Activated T-cell treated with anti-CD3 and anti-CD28 coated beads, Interleukin-2, amount 50 U/mL, for 4 hours (primary cell): Measurements from ENCODE around the gene TTC32. TPM values are rescaled to one million over a fixed set of nuclear protein-coding genes. Genes with fewer than 3 reads are reported as not detected.

Experiments used
- ATAC-seq, 2 donors: fragments of 200-7000 bp; cut with Tn5 transposase; one replicate each; pipeline ENCODE4 v1.10.0; 2021
- DNase-seq: peaks from one replicate; pipeline ENCODE4 v3.0.0-alpha.2; 2020
- H3K27me3 Mint-ChIP-seq: one replicate; pipeline ENCODE4 v1.8.0; 2021; ENCODE audit warnings: low read depth, mixed read lengths
- H3K36me3 Mint-ChIP-seq: one replicate; pipeline ENCODE4 v1.8.0; 2022; ENCODE audit warnings: mixed read lengths; ENCODE audit not compliant: insufficient read depth
- H3K4me1 Mint-ChIP-seq: one replicate; pipeline ENCODE4 v1.8.0; 2021; ENCODE audit warnings: low read depth, mixed read lengths
- H3K4me3 Mint-ChIP-seq: one replicate; pipeline ENCODE4 v1.8.0; 2021; ENCODE audit warnings: mild to moderate bottlenecking, moderate library complexity, mixed read lengths
- H3K9me3 Mint-ChIP-seq: one replicate; pipeline ENCODE4 v1.8.0; 2021; ENCODE audit warnings: mixed read lengths
- total RNA-seq, 3 donors: library from RNA; stranded (reverse); gene quantifications; one replicate each; pipeline ENCODE4 v1.2.1, GENCODE V29; 2021

Gene TTC32
- total RNA-seq, 3 donors from 2014 or later, result 9.2 to 9.3 (median 9.3) TPM

DNA sequence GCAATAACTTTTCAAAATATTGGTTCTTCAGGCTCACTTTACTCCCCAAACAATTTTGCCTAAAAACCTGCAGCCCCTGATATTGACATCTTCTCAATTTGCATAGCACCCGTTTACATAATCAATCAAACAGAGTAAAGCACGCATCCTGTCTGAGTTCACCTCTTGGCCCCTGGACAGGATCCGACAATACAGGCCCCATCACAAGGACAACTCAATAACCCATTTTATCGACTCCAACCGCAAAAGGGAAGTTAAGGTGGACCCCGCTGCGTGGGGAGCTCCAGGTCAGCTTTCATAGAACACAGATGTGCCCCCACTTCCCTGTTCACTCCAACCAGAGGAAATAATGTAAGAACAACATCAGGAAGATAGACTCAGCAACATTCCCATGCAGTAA lies 44.7 kb downstream of the TTC32 start:
- ATAC-seq, result no peak
- Mint-ChIP-seq H3K27me3 (peaks cover 3% of the 10 kb centered on the region), H3K4me3 (no peak overlapping the region), H3K9me3 (no peaks in the 10 kb centered on the region), H3K4me1 (no peaks in the 10 kb centered on the region), H3K36me3 (no peaks in the 10 kb centered on the region)
- DNase-seq, result no peak

DNA sequence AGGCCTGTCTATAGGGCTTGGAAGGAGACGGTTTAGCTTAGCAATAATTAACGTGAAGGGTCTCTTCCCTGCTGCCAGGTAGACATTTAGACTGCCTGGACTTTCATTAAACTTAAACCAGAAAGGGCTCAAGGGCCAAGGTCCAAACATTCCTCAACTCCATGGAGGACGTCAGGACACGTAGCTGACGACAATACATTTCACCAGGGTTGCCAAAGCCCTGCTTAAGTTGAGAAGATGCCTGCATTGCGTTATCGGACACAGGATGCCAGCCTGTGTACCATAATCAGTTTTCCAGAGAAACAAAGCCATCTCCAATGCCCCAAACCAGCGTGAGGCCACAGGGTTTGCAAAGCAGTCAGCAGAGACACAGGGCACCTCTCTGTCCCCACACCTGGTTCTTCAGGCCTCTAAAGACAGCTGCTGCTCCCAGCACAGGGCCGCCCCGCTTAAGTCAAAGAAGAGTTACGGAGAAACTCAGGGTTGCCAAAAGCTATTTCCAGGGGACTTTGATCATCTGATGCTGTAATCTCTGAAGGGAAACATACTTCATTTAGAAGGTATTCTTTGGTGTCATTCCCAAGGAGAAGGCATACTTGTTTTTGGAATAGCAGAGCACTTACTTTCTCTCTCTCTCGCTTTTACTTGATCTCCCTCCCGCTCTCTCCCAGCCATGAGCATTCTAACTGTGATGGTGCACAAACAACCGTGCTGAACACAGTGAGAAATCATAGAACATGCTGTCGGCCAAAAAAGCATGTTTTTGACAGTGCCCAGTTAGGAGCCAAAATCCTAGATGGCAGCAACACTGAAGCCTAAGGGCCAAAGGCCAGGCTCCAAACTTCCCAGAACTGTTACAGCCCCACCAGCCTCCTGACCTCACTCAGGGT lies 46.0 kb downstream of the TTC32 start:
- Mint-ChIP-seq H3K36me3 (no peaks in the 10 kb centered on the region), H3K4me1 (no peaks in the 10 kb centered on the region), H3K27me3 (peaks cover 3% of the 10 kb centered on the region), H3K4me3 (no peak overlapping the region), H3K9me3 (no peaks in the 10 kb centered on the region)
- DNase-seq, result no peak
- ATAC-seq, result no peak

DNA sequence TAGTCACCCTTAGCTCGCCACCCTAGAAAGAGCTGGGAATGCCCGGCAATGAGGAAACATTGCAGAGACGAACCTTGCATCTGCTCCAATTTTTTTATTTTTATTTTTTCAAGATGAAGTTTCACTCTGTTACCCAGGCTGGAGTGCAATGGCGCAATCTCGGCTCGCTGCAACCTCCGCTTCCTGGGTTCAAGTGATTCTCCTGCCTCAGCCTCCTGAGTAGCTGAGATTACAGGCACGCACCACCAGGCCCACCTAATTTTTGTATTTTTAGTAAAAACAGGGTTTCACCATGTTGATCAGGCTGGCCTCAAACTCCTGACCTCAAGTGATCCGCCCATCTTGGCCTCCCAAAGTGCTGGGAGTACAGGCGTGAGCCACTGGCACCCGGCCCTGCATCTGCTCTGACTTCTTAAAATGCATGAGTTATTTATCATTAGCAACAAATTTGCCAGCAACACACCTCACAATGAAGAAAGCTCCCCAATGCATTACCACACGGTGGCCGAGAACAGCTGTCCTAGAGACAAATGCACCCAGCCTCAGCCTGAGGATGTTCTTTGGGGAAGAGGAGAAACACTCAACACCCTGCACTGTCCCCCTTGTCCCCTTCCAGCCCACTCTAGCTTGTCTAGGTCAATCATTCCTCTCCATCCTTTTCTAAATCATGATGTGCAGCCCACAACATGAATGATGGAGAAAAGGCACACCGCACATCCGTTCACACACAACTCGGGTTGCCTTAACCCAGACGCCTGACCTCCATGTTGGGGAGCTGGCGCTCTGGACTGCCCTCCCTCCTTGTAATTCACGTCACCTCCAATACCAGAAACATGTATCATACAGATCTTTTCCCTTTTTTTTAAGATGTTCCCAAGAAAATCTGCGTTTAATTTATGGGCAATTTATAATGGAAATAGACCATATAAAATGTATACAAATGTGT lies 46.9 kb downstream of the TTC32 start:
- H3K4me1 Mint-ChIP-seq, result no peaks in the 10 kb centered on the region

DNA sequence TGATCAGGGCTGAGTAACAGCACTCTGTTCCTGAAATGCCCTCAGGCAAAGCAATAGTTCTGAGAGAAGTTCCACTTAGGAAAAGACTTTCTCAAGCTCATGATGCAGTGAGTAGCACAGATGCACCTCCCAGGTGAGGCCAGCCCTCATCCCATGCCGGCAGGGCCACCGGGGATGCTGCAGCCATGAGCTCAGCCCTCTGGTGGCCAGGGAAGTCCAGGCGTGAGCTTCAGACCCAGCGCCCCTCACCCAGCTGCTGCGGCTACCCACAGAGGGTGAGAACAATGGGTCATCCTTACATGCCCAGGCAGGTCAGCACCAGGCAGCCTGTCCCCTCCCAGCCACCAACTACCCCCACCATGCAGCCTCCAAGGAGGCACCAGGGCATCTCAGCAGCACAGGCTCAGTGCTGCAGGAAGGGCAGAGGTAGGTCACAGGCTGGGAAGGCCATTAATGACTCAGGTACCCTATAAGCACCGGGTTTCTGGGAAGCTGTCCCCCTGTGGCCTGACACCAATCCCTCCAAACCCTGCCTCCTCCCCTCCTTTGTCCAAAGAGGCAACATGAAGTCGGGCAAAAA lies 50.6 kb downstream of the TTC32 start:
- Mint-ChIP-seq H3K9me3 (peaks cover 5% of the 10 kb centered on the region), H3K4me1 (no peaks in the 10 kb centered on the region), H3K4me3 (no peak overlapping the region), H3K27me3 (peaks cover 2% of the 10 kb centered on the region), H3K36me3 (no peaks in the 10 kb centered on the region)
- DNase-seq, result no peak
- ATAC-seq, result no peak

More for the DNA sequence above, 46.9 kb downstream of the TTC32 start:
- H3K27me3 Mint-ChIP-seq, result peaks cover 3% of the 10 kb centered on the region
- DNase-seq (no peak), ATAC-seq (no peak)
- H3K36me3 Mint-ChIP-seq, result no peaks in the 10 kb centered on the region
- no peaks in the 10 kb centered on the region for H3K9me3 Mint-ChIP-seq
- no peak overlapping the region for H3K4me3 Mint-ChIP-seq

DNA sequence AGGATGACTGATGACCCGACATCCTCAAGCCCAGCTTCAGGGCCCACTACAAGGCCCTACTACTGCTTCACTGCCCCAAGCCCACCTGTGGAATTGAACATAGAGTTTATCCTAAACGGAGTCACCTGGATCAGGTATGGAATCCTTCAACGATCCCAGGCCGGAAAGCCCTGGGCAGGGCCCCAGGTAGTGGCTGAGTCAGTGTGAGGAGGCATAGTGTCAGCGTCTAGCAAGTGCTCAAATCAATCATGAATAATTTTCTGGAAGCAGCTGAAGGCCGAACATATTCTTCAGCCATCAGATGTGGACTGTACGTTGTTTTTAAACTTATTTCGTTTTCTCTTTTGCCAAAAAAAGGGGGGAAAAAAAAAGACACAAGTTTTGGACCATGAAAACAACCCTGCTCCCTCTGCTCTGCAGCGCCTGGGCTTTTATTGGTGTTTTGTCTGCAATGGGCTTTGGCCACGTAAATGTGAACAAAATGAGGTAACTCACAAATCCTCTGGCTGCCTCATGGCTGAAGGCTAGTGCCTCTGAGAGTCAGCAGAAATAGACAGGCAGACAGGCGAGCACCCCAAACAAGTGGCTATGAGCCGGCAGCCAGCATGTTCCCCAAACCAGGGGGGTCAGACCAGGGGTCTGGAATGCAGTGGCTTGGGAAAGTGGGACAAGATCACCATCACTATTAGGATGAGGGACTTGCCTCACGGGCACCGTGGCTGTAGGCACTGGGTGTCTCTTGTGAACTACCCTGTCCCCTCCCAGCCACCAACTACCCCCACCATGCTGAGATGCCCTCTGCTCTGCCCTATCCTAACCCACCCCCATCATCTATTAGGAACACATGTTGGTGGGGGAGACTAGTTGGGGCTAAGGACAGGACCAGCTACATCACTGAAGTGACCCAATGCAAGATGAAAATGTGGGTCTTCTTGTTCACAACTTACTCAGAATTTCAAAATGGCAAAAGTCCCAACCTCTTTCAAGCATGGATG lies 51.4 kb downstream of the TTC32 start:
- Mint-ChIP-seq H3K4me1 (no peaks in the 10 kb centered on the region), H3K27me3 (peaks cover 2% of the 10 kb centered on the region), H3K9me3 (peaks cover 5% of the 10 kb centered on the region), H3K36me3 (no peaks in the 10 kb centered on the region), H3K4me3 (no peak overlapping the region)
- DNase-seq (no peak), ATAC-seq (no peak)

DNA sequence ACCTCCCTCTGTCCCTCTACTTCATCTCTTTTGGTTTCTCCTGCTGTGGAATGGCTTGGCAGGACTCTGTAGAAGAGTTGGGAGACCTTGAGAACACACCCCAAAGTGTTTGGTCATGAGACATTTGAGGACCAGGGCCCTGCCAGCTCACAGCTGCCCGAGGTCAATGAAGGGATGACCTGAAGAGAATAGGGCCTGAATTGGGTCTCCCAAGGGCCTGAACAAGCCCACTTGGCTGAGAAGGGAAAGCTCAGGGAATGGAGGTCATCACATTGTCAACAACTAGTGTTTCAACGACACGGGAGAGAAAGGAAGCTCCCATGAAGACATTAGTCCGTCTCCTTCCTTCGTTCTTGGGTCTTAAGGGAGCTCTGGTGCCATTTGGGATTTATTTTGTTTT lies 52.8 kb downstream of the TTC32 start:
- no peaks in the 10 kb centered on the region for H3K4me1 Mint-ChIP-seq
- H3K36me3 Mint-ChIP-seq, result no peaks in the 10 kb centered on the region
- peaks cover 5% of the 10 kb centered on the region for H3K9me3 Mint-ChIP-seq

DNA sequence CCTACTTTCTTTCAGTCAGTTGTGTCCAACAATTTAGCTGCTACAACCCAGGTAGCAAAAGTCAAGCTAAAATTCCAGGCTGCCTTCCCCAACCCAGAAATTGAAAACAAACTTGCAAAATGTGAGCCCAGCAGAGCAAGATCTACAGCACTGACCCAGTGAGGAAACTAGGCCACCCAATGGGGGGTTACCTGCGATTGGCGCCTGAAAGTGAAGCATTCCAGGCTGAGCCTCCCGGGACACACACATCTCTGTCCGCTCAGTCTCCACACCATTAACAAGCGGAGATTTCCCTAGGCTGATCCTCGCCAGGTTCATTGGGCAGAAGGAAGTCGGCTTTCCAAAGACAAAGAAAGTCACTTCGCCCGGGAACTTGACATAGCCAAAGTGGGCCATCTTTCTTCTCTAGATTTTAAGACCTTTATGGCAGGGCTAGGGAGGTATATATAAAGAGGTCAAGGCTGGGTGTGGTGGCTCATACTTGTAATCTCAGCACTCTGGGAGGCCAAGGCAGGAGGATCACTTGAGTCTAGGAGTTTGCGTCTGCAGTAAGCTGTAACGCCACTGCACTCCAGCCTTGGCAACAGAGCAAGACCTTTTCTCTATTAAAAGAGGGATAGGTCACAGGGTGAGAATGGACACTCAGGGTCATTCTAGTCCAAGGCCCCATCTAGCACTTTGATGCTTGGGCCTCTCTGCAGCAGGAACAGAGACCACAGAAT lies 53.6 kb downstream of the TTC32 start:
- DNase-seq, result no peak
- H3K4me1 Mint-ChIP-seq, result no peaks in the 10 kb centered on the region
- peaks cover 5% of the 10 kb centered on the region for H3K9me3 Mint-ChIP-seq
- no peak overlapping the region for H3K4me3 Mint-ChIP-seq
- no peaks in the 10 kb centered on the region for H3K36me3 Mint-ChIP-seq
- no peak for ATAC-seq
- peaks cover 8% of the 10 kb centered on the region for H3K27me3 Mint-ChIP-seq

More for the DNA sequence above, 52.8 kb downstream of the TTC32 start:
- Mint-ChIP-seq H3K4me3 (no peak overlapping the region), H3K27me3 (peaks cover 4% of the 10 kb centered on the region)
- no peak for ATAC-seq
- DNase-seq, result no peak

DNA sequence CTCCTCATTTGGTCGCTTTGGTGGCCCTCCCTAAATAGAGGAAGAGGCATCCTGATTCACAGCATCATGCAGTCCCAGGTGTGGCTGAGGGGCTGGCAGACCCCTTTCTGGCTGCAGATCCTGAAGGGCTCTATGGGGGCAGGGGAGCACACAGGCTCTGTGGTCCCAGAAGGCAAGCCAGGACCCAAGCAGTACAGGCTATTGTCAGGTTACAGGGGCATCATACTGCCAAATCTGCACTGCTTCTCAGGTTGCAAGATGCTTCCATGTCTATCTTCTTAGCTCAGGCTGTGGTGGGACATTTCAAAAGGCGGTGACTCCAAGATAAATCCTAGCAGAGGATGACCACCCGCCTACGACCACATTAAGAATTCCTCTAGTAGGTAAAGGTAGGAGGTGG lies 54.3 kb downstream of the TTC32 start:
- H3K27me3 Mint-ChIP-seq, result peaks cover 10% of the 10 kb centered on the region
- H3K9me3 Mint-ChIP-seq, result peaks cover 5% of the 10 kb centered on the region
- no peak for ATAC-seq
- DNase-seq, result no peak
- no peak overlapping the region for H3K4me3 Mint-ChIP-seq
- no peaks in the 10 kb centered on the region for H3K4me1 Mint-ChIP-seq
- H3K36me3 Mint-ChIP-seq, result no peaks in the 10 kb centered on the region

Other genes starting within 250 kb of the TTC32 start
- 10 to 100 TPM in 1 of 3 donors, 1 to 10 TPM in 2; 8.6 to 10.6 (median 9.0) TPM for gene WDR35, start 88.1 kb upstream of the TTC32 start, total RNA-seq
- gene MATN3, start 110.7 kb upstream of the TTC32 start, total RNA-seq, result not detected
- gene LAPTM4A, start 149.6 kb upstream of the TTC32 start, total RNA-seq, result 10 to 100 TPM; 27.3 to 30.0 (median 29.7) TPM